DLD1 (cell line): ENCODE results near the gene SYT17.

ENCODE experiments used
- in situ Hi-C: cut with HindIII; loops from 2 replicates; pipeline ENCODE4 v1.10.0; 2017; ENCODE audit warnings: low sequenced_read_pairs

The SYT17 gene

DNA sequence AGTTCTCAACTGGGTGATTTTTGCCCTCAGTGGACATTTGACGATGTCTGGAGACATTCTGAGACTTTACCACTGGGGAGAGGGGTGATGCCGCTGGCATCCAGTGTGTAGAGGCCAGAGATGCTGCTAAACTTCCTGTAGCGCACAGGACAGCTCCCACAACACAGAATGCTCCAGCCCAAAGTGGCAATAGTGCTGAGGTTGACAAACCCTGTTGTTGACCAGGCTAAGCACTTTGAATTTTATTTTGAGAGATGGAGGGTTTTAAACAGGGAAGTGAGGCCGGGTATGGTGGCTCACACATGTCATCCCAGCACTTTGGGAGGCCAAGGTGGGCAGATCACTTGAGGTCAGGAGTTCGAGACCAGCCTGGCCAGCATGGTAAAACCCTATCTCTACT, 44.0 kb downstream of the SYT17 start:
- in situ Hi-C loops: no loop called here

DNA sequence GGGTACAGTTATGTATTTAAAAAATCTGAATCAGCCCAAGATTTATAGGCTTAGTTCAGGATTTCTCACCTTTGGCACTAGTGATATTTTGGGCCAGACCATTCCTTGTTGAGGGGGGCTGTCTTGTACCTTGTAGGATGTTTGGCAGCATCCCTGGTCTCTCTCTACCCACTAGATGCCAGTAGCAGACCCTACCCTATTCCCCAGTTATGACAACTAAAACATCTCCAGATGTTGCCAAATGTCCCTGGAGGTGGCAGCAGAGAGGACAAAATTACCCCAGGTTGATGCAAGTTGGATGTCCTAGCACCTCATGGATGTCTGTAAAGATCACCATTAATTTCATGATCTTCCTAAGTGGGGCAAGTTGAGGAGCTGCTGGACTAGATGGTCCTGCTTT, 45.8 kb downstream of the SYT17 start:
- in situ Hi-C loops: no loop called here

DNA sequence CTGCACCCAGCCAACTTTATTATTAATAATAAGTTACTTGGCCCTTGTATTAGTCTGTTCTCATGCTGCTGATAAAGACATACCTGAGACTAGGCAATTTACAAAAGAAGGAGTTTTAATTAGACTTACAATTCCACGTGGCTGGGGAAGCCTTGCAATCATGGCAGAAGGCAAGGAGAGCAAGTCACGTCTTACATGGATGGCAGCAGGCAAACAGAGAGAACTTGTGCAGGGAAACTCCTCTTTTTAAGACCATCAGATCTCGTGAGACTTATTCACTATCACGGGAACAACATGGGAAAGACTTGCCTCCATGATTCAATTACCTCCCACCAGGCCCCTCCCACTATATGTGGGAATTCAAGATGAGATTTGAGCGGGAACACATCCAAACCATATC, 47.7 kb downstream of the SYT17 start:
- in situ Hi-C loops: no loop called here

DNA sequence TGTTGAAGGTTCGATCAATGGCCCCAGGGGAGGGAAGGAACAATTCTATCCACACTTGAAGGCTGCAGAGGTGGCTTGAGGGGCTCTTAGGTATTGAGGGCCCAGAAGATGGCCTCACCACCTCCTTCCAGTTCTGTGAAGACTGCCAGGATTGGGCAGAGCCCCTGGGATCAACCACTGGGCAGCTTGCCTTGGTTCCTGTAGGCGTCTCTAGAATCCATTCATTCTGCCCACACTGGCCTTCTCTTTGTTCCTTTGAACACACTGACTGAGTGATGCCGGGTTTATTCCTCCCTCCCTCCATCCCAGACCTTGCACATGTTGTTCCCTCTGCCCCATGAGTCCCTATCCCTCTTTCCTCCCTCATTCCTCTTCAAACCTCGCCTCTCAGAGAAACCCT, 50.5 kb downstream of the SYT17 start:
- in situ Hi-C loops: no loop called here

DNA sequence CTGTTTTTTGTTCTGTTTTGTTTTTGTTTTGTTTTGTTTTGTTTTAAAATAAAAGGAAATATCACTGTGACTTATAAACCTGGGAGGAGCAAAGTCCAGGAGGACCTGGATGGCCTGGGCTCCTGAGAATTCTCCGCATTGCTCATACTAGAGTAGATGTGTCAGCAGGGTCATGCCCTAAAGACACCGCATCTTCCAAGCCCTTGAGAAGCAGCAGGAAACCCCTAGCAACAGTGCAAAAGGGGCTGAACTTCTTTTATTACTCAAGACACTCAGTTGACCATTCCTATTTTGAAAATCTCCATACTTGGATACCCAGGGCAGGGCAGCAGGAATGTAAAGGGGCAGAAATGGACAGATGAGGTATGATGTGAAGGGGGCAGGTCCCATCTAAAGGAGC, 51.8 kb downstream of the SYT17 start:
- in situ Hi-C loops: no loop called here

DNA sequence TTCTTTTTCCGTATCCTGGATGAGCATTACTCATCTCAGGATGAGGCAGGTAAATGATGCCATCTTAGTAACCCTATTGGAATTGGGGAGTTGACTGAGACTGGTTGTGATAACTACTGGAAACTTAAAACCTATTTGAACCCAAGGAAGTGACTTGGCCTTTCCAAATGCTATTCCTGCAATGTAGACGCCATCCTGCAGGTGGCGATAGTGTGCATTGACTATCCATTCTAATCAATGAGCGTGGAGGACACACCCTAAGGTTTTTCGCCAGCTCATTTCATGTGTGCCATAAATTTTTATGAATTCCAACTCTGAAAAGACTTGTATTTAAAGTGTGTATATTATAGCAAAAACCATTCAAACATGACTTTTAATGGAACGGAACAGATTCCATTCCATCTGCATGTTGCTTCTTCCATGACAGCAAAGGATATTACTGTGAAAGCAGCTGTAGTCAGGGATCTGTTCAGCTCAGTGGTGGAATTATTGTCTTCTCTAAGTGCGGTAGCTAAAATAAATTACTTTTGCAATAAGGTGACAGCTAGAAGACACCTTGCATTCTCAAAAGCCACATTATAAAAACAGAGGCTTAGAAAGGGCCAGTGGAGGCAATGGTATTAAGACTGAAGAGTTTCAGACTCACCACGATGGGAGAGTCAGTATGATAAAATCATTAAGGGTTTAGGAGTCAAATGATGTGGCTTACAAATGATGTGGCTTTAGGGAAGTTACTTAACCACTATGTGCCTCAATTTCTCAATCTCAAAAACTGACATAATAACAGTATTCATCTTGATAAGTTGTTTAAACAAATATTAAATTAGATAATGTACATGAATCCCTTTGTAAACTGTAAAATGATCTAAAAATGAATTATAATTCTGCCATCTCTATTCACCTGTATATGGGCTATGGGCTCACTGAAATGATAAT, 55.5 kb downstream of the SYT17 start:
- in situ Hi-C loops: no loop called here

DNA sequence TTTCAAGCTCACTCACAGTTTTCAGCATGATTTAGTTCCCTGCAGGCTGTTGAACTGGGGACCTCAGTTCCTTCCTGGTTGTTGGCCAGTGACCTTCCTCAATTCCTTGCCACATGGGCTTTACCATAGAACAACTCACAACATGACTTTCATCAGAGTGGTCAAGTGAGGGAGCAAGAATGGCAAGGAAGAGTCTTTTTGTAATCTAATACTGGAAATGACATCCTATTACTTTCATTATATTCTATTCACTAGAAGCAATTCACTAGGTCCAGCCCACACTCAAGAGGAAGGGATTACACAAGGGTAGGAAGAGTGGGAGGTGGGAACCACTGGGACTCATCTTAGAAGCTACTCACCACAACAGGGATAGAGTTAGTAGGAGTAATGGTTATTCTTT, 57.6 kb downstream of the SYT17 start:
- in situ Hi-C loops: no loop called here

DNA sequence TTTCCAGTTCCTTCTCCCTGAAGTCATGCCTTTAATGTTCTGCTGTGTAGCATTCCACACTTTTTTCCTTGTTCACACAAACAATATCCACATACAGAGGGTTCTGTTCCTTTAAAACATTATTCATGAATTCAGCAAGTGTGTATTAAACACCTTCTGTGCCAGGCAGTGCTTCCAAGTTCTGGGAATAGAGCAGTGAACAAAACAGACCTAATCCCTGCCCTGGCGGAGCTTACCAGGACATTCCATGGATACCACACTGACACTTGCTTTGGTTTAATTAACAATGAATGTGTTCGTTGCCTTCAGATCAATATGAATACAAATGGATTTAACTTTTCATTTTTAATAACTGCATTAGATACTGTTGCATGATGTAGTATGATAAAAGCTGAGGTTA, 59.6 kb downstream of the SYT17 start:
- in situ Hi-C loops: no loop called here

DNA sequence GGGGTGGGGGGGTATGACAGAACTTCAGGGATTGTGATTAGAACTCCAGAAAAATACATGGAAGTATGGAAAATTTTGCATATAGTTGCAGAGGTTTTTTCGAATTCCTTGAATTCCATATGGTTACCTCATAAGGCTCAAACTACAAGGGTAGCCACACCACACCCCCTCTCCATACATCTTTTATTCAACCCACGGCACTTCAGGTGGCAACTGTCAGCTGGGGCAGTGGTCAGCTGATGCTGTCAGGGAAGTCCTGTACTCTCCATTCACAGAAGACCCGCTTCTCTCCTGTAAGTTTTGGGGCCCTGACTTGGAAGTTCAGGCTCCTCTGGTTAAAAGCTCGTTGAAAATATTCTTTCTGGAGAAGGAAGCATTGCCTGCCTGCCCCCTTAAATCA, 60.0 kb downstream of the SYT17 start:
- in situ Hi-C loops: no loop called here

DNA sequence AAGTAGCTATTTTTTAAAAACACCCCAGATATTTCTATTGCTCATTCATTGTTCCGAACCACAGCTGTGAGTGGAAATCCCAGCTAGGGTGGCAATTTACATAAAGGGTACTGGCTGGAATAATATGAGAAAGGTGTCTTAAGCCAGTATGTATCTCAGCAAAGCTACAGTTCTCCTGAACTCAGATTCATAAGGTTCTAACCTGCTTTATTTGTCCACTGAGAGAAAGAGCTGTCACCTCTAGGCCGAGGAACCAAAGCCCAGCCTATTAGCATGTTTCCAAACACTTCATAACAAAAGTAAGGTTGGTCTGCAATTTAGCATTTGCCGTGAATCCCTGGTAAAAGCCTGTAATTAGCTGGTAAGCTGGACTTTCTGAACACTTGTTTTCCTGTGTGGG, 60.5 kb downstream of the SYT17 start:
- in situ Hi-C loops: no loop called here

DNA sequence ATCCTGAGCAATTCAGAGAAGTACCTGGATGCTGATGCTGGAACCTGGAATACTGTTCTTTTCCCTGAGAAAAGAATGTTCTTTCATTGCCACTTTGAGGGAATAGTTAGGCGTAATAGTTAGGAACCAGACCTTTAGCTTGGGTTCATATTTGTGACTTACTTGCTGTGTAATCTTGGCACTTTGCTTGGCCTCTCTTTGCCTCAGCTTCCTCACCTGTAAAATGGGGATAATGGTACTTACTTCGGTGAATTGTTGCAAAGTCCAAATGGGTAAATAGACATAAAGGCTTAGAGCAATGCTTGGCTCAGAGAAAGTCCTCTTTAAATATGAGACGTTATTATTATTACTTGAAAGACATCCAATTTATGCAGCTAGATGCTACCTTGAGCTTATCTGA, 62.5 kb downstream of the SYT17 start:
- in situ Hi-C loops: no loop called here

DNA sequence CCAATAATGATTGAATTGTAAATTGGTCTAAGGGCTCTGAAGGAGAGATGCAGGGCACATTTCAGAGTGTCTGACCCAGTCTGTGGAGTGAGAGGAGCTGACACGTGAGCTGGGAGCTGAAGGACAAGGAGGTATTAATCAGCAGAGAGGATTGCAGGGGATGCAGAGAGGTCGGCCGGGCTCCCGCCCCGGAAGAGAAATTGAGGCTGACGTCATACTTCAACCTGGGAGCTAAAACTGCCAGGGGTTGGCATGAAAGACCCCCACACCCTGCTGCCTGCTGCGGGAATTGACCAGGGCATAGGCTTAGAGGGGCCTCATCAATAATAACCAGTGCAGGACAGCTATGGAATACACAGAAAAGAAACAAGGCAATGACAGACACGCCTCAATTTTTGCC, 63.8 kb downstream of the SYT17 start:
- in situ Hi-C loops: no loop called here

DNA sequence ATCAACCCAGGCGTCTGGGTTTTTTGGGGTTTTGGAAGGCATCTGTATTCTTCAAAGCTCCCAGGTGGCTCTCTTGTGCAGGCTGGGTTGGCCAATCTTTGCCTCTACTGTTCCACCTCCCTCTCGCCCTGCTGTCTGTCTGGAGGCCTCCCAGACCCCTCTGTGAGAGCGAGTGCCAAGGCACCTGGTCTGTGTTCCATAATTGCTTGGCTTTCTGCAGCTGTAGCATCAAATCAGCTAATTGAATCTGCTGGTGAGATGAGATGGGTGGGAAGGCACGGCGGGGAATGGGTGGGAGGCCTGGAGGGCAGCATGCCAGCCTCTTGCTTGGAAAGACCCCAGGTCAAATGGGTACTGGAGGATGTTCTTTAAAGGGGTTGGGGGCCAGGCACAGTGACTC, 64.9 kb downstream of the SYT17 start:
- in situ Hi-C loops: no loop called here

DNA sequence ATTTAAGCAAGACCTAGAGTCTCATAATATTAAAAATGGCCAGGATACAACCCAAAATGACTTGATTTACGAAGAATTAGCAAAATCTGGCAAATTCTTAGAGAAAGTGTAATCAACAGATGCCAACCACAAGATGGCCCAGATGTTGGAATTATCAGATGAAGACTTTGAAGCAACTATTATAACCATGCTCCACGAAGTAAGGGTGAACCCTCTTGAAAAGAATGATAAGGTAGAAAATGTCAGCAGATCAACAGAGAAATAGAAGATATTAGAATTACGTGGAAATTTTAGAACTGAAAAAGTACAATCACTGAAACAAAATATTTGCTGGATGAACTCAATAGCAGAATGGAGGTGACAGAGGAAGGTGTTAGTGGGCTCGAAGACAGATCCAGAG, 67.4 kb downstream of the SYT17 start:
- in situ Hi-C loops: no loop called here

DNA sequence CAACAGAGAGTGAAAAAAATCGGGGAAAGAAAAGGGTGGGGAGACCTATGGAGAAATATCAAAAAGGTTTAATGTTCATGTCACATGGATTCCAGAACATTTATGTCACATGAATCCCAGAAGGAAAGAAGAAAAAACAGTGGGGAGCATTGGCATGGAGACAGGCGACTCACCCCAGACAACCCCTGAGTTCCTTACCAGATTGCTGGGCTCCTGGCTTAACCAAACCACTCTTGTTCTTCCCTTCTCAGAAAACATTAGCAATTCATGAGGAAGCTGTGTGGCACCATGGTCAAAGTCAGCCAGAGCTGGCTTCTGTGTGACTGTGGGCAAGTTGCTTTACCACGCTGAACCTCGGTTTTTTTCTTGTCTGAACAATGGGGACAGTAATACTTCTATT, 67.8 kb downstream of the SYT17 start:
- in situ Hi-C loops: no loop called here

DNA sequence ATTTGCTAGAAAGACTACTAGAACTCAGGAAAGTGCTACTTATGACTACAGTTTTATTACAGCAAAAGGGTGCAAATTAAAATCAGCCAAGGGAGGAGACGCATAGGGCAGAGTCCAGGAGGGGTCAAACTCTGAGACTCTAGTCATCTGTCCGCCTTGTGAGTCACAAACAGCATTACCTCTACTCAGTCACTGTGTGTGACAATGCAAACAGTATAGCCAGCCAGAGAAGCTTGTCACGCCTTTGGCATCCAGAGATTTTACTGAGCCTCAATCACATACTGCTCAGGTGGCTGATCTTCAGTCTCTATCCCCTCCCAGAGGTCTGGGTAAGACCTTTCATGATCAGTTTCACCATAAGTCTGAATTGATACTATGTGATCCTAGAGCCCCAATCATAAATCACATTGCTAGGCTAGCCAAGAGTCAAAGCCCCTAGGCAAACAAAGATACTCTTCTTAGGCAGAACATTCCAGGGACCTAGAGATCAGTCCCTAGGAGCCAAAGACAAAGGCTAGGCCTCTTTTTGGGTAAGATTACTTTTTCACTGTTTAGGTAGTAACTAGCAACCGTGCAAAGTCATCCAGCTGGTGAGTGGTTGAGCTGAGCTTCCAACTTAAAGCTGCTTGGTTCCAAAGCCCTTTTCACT, 68.6 kb downstream of the SYT17 start:
- in situ Hi-C loops: no loop called here

DNA sequence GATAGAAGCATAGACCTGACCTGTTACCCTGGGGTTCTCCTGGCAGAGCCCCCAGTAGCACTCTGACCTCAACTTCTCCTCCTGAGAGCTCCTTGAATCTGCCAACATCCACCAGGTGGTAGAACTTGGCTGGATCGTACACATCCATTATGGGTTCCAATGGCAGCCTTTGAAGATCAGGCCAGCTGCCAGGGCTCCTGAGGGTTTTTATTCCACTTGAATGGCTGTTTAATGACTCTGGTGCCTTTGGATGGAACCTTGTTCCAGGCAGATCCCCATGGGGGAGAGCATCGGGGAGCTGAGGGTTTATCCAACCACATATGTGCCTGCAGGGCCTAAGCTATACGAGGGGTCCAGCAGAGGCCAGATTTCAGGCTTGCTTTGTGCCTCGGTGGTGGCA, 70.4 kb downstream of the SYT17 start:
- in situ Hi-C loops: no loop called here

DNA sequence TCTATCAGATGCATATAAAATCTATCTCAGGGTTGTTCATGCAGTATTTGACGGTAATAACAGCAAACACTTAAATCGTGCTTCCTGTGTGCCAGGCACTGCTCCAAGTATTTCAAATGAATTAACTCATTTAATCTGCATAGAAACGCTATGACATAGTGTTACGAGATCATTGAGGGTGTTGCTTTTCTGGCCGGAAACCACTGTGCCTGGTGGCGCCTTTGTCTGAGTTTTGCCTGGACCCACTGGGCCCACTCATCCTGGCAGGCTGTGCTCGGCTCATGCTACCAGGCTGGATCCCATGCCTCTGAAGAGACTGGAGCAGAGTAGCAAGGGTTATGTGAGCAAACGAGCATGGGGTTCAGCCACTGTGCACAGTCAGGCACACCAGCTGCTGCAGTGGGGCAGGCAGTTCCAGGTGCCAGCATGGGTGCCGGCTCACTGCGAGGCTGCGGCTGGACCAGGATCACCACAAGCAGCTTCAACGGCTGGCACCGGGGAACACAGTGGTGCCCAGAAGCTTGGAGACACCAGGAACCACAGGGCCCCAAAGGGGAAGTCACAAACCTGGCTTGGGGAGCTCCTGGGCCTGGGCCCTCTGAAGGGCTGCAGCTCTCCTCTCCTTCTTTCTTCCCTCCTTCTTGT, 71.6 kb downstream of the SYT17 start:
- in situ Hi-C loops: no loop called here

DNA sequence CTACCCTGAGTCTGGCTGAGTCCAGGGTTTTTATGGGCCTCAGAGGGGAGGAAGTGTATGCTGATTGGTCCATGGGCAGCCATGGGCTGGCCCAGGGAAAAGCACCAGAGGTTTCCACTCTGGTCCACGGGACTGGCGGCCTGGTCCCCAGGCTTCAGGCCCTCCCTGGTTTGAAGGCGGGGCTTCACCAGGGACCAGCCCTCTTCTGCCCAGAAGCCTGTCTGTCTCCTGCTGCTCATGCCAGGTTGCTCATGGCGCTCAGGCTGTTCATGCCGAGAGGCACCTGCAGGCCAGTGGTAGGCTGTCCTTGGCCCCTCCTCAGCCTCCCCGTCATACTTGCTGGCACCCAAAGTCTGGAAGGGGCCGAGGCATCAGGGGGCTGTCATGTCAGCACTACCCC, 72.5 kb downstream of the SYT17 start:
- in situ Hi-C loops: no loop called here

DNA sequence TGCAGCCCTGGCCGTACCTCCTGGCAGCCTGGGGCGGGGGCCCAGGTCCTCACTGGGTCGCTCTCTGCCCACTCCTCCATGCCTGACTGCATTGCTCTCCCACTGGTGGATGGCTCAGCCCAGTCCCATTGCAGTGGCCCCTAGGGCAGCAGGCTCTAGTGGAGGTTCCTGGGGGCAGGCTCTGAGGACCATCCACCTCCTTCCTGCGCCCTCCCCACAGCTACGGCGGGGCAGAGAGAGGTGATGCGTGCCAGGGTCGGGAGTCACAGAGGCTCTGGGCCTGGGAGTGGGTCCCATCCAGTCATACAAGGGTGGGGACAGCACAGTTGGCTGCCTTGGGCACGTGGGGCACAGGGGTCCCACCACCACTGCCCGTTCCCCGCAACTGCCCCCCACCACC, 73.5 kb downstream of the SYT17 start:
- in situ Hi-C loops: no loop called here

DNA sequence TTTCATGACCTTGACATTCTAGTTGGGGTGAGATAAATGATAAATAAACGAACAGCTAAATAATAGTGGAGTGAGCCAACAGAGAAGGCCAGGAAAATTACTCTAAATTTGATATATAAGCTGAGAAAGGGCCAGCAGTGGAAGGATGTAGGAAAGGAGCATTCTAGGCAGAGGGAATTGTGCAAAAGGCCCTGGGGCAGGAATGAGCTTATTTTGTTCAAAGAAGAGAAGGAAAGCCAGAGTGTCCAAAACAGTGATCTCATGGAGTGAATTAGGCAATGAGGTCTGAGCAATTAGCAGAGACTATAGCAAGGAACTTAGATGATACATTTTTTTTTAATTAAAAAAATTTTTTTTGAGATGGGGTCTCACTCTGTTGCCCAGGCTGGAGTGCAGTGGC, 74.1 kb downstream of the SYT17 start:
- in situ Hi-C loops: no loop called here

DNA sequence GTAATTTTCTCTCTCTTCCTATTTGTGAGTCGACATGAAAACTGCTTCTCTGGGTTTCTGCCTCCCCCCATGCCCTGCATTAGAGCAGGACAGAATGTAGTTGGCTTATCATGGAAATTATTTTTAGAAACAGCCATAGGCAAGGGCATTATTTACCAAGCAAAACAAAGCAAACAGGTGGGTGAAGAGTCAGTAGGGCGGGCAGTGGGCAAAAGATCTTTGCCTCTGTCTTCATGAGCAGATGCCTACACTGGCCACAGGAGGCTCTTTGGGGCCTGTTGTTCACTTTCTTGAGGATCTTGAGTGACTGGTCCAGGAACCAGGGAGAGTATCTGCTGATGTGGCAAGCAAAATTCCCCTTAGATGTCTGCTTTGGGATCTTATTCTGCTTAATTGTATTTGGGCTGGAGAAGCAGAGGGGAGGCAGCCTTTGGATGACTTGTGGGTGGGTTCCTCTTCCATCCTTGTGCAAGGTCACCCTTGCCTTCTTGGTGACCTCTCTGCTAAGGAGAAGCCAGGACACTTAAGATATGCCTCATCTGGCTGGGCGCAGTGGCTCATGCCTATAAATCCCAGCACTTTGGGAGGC, 75.0 kb downstream of the SYT17 start:
- in situ Hi-C loops: no loop called here
